Measurements from ENCODE around the gene IL12RB2. TPM values are rescaled to one million over a fixed set of nuclear protein-coding genes. Genes with fewer than 3 reads are reported as not detected.

IL12RB2 gene
- total and polyA plus RNA-seq, 4 donors, result 0.02 to 2.1 (median 0.44) TPM

DNA sequence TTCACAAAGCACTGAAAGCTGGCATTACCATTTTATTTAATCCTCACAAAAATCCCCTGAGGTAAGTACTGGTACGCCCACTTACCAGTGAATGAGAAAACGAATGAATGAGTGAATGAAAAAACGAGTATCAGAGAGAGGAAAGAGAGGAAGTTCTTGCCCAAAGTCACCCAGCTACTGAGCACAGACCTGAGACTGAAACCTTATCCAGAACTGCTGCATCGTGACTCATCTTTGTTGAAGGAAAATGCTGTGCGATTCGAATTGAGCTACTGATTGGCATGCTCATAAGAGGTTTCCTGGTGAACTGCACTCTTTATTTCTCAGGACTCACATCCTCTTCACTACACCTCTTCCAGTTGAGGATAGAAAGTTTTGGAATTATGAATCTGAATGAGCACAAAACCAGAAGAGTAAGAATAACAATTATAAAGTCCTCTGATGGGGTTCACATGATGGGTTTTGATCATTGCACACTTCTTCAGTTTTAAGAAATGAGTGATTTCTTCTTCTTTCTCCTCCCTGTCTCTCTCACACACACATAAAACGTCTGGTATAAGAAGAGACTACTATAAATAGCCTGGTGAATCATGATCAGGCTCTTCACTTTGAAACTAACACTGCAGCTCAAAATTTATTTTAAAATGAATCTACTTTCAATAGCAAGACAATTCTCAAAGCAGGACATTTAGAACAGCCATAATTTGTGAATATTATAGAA is 32.1 kb downstream of the IL12RB2 start:
- Histone ChIP-seq H3K9ac (ENCODE audit: insufficient read depth in 1 of 2, low read length in 2 of 2) (no peak overlapping the region), H3K36me3 (ENCODE audit: control insufficient read depth in 4 of 4, insufficient read depth in 4 of 4, low read length in 4 of 4) (no peaks in the 10 kb centered on the region), H3K9me3 (ENCODE audit: control insufficient read depth in 4 of 4, insufficient read depth in 3 of 4, low read length in 3 of 4) (no peaks in the 10 kb centered on the region), H3K4me1 (ENCODE audit: control insufficient read depth in 5 of 5, insufficient read depth in 5 of 5, low read length in 5 of 5) (peaks cover 0 to 5% (median 0%) of the 10 kb centered on the region in 5 donors), H3K4me3 (no peak overlapping the region), H3K27ac (ENCODE audit: low read depth in 1 of 2, low read length in 1 of 2) (no peak overlapping the region), H3K27me3 (ENCODE audit: control insufficient read depth in 3 of 3, insufficient read depth in 3 of 3, low read length in 2 of 3) (peaks cover 0 to 6% (median 3%) of the 10 kb centered on the region in 3 donors)
- TF ChIP-seq, protein P1, sequence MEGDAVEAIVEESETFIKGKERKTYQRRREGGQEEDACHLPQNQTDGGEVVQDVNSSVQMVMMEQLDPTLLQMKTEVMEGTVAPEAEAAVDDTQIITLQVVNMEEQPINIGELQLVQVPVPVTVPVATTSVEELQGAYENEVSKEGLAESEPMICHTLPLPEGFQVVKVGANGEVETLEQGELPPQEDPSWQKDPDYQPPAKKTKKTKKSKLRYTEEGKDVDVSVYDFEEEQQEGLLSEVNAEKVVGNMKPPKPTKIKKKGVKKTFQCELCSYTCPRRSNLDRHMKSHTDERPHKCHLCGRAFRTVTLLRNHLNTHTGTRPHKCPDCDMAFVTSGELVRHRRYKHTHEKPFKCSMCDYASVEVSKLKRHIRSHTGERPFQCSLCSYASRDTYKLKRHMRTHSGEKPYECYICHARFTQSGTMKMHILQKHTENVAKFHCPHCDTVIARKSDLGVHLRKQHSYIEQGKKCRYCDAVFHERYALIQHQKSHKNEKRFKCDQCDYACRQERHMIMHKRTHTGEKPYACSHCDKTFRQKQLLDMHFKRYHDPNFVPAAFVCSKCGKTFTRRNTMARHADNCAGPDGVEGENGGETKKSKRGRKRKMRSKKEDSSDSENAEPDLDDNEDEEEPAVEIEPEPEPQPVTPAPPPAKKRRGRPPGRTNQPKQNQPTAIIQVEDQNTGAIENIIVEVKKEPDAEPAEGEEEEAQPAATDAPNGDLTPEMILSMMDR (IDR thresholded peaks at IDR 0.05; ENCODE audit: control extremely low read depth, extremely low read depth), result no peak
- ATAC-seq (ENCODE audit: insufficient read depth, low FRiP score) (no peak), DNase-seq (no peak)
- 61 to 70% methylated on average over 7 of the region's 7 CpGs for WGBS, 2 donors

DNA sequence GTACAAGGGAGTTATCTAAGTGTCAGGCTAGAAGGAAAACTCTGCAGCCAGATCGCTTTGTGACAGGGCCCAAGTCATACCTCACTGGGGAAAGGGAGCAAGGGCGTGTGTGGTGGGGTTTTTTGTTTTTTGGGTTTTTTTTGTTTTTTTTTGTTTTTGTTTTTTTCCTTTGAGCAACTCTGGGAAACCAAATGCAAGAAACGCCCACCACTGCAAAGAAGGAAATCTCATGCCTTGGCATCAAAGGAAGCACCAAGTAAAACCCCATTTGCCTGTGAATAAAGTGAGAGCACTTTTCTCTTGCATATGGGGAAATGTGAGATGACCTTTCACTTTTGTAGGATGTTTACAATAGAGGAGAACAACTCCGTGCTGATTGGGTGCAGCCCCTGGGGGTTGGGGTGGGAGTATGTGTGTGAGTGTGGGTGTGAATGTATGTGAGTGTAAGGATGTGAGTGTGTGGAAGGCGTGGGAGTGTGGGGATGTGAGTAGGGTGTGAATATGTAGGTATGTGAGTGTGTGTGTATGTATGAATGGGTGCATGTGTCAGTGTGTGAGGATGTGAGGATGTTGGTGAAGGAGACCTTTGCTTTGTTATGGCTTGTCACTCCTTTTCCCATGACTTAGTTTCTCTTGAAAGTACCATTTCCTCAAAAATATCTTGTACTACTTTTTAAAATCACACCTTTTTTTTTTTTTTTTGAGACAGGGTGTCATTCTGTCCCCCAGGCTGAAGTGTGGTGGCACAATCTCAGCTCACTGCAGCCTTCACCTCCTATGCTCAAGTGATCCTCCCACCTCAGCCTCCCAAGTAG is 34.6 kb downstream of the IL12RB2 start:
- DNase-seq, result peak in 1 of 3 donors; percentile 16
- H3K4me1 ChIP-seq (ENCODE audit: control insufficient read depth in 5 of 5, insufficient read depth in 5 of 5, low read length in 5 of 5), result peaks cover 0 to 5% (median 0%) of the 10 kb centered on the region in 5 donors
- no peak for ATAC-seq (ENCODE audit: insufficient read depth, low FRiP score)
- no peaks in the 10 kb centered on the region for H3K9me3 ChIP-seq (ENCODE audit: control insufficient read depth in 4 of 4, insufficient read depth in 3 of 4, low read length in 3 of 4)
- H3K4me3 ChIP-seq, result no peak overlapping the region
- 70 to 83% methylated on average over 5 of the region's 5 CpGs for WGBS, 2 donors
- no peaks in the 10 kb centered on the region for H3K36me3 ChIP-seq (ENCODE audit: control insufficient read depth in 4 of 4, insufficient read depth in 4 of 4, low read length in 4 of 4)
- no peak overlapping the region for H3K9ac ChIP-seq (ENCODE audit: insufficient read depth in 1 of 2, low read length in 2 of 2)
- TF ChIP-seq, protein P1 (IDR thresholded peaks at IDR 0.05; ENCODE audit: control extremely low read depth, extremely low read depth), result no peak
- no peak overlapping the region for H3K27ac ChIP-seq (ENCODE audit: low read depth in 1 of 2, low read length in 1 of 2)
- H3K27me3 ChIP-seq (ENCODE audit: control insufficient read depth in 3 of 3, insufficient read depth in 3 of 3, low read length in 2 of 3), result peaks cover 0 to 15% (median 0%) of the 10 kb centered on the region in 3 donors

DNA sequence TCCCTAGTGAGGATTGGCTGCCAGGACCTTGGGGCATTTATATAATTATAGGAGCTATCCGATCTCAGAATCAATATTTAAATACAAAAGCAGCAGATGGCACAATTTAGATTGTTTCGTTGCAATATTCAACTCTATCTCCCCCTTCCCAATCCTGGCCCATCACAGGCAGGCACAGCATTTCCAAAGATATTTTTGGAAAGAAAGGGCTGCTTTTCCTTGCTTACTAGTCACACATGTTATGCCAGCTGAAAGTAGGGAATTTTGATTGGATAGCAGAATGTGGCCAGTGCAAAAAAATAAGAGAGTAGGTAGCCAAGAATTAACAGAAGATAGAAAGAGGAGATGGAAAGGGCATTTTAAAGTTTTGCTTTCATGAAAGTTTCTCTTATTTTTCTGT is 37.9 kb downstream of the IL12RB2 start:
- Histone ChIP-seq H3K4me3 (no peak overlapping the region), H3K27me3 (ENCODE audit: control insufficient read depth in 3 of 3, insufficient read depth in 3 of 3, low read length in 2 of 3) (peaks cover 0 to 21% (median 0%) of the 10 kb centered on the region in 3 donors), H3K36me3 (ENCODE audit: control insufficient read depth in 4 of 4, insufficient read depth in 4 of 4, low read length in 4 of 4) (no peaks in the 10 kb centered on the region), H3K9ac (ENCODE audit: insufficient read depth in 1 of 2, low read length in 2 of 2) (no peak overlapping the region), H3K27ac (ENCODE audit: low read depth in 1 of 2, low read length in 1 of 2) (no peak overlapping the region), H3K9me3 (ENCODE audit: control insufficient read depth in 4 of 4, insufficient read depth in 3 of 4, low read length in 3 of 4) (no peaks in the 10 kb centered on the region), H3K4me1 (ENCODE audit: control insufficient read depth in 5 of 5, insufficient read depth in 5 of 5, low read length in 5 of 5) (peaks cover 0 to 2% (median 0%) of the 10 kb centered on the region in 5 donors)
- no peak for ATAC-seq (ENCODE audit: insufficient read depth, low FRiP score)
- DNase-seq, result no peak
- WGBS, 2 donors, result 64 to 68% methylated on average over 2 of the region's 2 CpGs
- TF ChIP-seq, protein P1 (IDR thresholded peaks at IDR 0.05; ENCODE audit: control extremely low read depth, extremely low read depth), result no peak
